Measurements from ENCODE around the gene BICC1.

DNA sequence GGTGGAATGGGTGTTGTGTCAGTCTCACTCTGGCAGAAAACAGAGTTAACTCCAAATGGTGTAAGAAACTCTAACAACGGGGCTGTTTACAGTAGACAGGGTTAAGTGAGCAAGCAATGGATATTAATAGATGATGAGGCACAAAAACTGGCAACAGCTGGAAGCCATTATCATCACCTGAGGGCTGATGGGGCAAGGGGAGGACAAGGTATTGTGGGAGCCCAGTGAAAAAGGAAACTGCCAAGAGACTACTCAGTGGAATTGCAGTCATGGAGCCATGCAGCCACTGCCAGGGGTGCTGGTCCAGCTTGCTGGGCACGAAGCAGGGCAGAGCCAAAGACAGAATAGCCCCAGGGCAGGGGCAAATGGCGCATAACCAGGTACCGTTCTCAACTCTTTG, 260.7 kb downstream of the BICC1 start:
- TF ChIP-seq CTCF (IDR thresholded peaks at IDR 0.05 in 4 of 5, conservative IDR thresholded peaks at IDR 0.05 in 1 of 5) (no peak), POLR2A (IDR thresholded peaks at IDR 0.05) (no peak)
